HS-5 (cell line): ENCODE results near the gene RPL10.

Experiments used
- DNase-seq: peaks from one replicate; pipeline ENCODE4 v3.0.0-alpha.2; 2012; ENCODE audit warnings: low read depth

Gene RPL10

GRCh38 chrX:154401045-154401799, 3.0 kb downstream of the RPL10 start:
- no peak for DNase-seq

GRCh38 chrX:154401918-154402621, 3.9 kb downstream of the RPL10 start:
- DNase-seq, result no peak

- no peak for DNase-seq
Observed at GRCh38 chrX:154402622-154403127, 4.5 kb downstream of the RPL10 start.

- DNase-seq, result no peak
Observed at GRCh38 chrX:154403192-154403591, 5.0 kb downstream of the RPL10 start.

- no peak for DNase-seq
Observed at GRCh38 chrX:154403858-154404257, 5.7 kb downstream of the RPL10 start.

GRCh38 chrX:154404625-154405192, 6.5 kb downstream of the RPL10 start:
- no peak for DNase-seq

GRCh38 chrX:154408659-154409221, 10.6 kb downstream of the RPL10 start:
- no peak for DNase-seq

- no peak for DNase-seq
Observed at GRCh38 chrX:154409222-154409871, 11.2 kb downstream of the RPL10 start, which contains the start of gene DNASE1L1. Gene DNASE1L1 (minus strand): TSS chrX:154409254. CDS start chrX:154405568, 3,686 bp downstream.

- no peak for DNase-seq
Observed at GRCh38 chrX:154411981-154412340, 13.8 kb downstream of the RPL10 start.

- no peak for DNase-seq
Observed at GRCh38 chrX:154412468-154412867, 14.3 kb downstream of the RPL10 start.

GRCh38 chrX:154413142-154413541, 15.0 kb downstream of the RPL10 start:
- no peak for DNase-seq

GRCh38 chrX:154417157-154417556, 19.0 kb downstream of the RPL10 start:
- no peak for DNase-seq

- DNase-seq, result no peak
Observed at GRCh38 chrX:154419189-154419588, 21.0 kb downstream of the RPL10 start.

- DNase-seq, result no peak
Observed at GRCh38 chrX:154419688-154420401, 21.7 kb downstream of the RPL10 start.

- no peak for DNase-seq
Observed at GRCh38 chrX:154420402-154420756, 22.2 kb downstream of the RPL10 start.

- no peak for DNase-seq
Observed at GRCh38 chrX:154426916-154427770, 29.0 kb downstream of the RPL10 start.

GRCh38 chrX:154428176-154429171, 30.3 kb downstream of the RPL10 start, which contains the start of gene ATP6AP1:
Gene ATP6AP1 (plus strand): TSS chrX:154428677. CDS start chrX:154428693, 16 bp downstream.
- peak; percentile 54 for DNase-seq

- DNase-seq, result no peak
Observed at GRCh38 chrX:154429711-154430110, 31.5 kb downstream of the RPL10 start.

GRCh38 chrX:154430479-154430878, 32.3 kb downstream of the RPL10 start:
- DNase-seq, result no peak
